Measurements from ENCODE around the gene SLC39A7. TPM values are rescaled to one million over a fixed set of nuclear protein-coding genes. Genes with fewer than 3 reads are reported as not detected.

Gene SLC39A7
- total RNA-seq, 1 donor from 2014 or later, result 53.2 TPM

DNA sequence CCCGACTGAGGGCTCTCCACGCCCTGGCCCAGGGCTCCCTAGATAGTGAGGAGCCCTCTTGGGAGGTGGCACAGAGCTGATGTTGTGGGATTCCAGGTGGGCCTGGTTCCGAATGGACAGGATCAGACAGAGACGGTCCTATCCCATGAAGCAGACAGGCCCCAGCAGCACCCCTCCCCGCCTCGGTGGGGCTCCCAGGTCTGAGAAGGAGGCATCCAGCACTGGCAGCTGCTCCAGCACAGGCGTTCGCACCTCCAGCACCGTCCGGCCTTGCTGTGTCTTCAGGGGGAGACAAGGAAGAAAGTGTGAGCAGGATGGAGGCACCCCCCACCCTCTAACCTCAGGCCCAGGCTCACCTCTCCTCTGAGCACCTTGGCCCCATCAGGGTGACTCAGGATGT is 37.1 kb upstream of the SLC39A7 start:
- Histone ChIP-seq H3K4me3 (ENCODE audit: low read length in 3 of 3) (no peak overlapping the region), H3K36me3 (ENCODE audit: control insufficient read depth in 3 of 3, insufficient read depth in 3 of 3, low read length in 3 of 3) (no peaks in the 10 kb centered on the region), H3K27ac (ENCODE audit: low read depth, low read length) (no peak overlapping the region), H3K27me3 (ENCODE audit: control insufficient read depth in 3 of 3, insufficient read depth in 3 of 3, low read length in 3 of 3) (no peaks in the 10 kb centered on the region), H3K9me3 (ENCODE audit: control insufficient read depth in 3 of 3, low read length in 3 of 3) (no peaks in the 10 kb centered on the region), H3K4me1 (ENCODE audit: control insufficient read depth in 3 of 3, insufficient read depth in 3 of 3, low read length in 3 of 3) (peaks cover 7 to 21% (median 20%) of the 10 kb centered on the region in 3 donors), H3K9ac (ENCODE audit: low read depth in 1 of 3, low read length in 3 of 3) (no peak overlapping the region)

- Histone ChIP-seq H3K4me3 (ENCODE audit: low read length in 3 of 3) (no peak overlapping the region), H3K9me3 (ENCODE audit: control insufficient read depth in 3 of 3, low read length in 3 of 3) (no peaks in the 10 kb centered on the region), H3K9ac (ENCODE audit: low read depth in 1 of 3, low read length in 3 of 3) (no peak overlapping the region), H3K27me3 (ENCODE audit: control insufficient read depth in 3 of 3, insufficient read depth in 3 of 3, low read length in 3 of 3) (no peaks in the 10 kb centered on the region), H3K4me1 (ENCODE audit: control insufficient read depth in 3 of 3, insufficient read depth in 3 of 3, low read length in 3 of 3) (peaks cover 7 to 21% (median 20%) of the 10 kb centered on the region in 3 donors), H3K27ac (ENCODE audit: low read depth, low read length) (no peak overlapping the region), H3K36me3 (ENCODE audit: control insufficient read depth in 3 of 3, insufficient read depth in 3 of 3, low read length in 3 of 3) (no peaks in the 10 kb centered on the region)
Observed at GRCh38 chr6:33164176-33164575, 36.5 kb upstream of the SLC39A7 start.

DNA sequence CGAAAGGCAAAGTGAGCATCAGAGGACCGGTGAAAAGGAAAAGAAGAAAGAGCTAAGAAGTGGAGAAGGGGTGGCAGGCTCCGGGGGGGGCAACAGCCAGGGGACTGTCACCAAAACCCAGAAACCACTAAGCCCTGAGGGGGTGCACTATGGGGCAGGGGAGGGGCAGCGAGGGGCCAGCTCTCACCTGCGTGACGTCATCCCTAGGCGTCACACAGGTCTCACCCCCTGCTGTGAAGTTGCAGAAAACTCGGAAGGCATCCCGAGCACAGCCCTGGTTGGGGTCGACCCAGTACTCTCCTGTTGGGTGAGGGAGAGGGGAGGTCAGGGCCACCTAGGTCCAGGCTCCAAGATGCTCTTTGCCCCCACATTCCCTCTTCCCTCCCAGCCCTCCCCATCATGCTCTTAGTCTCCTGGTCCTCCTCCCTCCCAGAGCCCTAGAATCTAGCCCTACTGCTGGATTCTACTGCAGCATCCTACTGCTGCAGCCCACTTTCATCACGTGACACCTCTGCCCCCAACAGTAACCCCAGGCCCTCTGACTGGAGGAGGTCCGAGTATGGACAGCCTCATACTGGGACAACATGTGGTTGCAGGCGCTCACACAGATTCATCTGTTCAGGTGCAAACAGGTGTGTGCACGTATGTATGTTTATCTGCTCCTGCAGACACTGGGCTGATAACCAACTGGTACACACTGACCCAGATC is 35.8 kb upstream of the SLC39A7 start:
- no peak overlapping the region for H3K27ac ChIP-seq (ENCODE audit: low read depth, low read length)
- no peak overlapping the region for H3K4me3 ChIP-seq (ENCODE audit: low read length in 3 of 3)
- H3K4me1 ChIP-seq (ENCODE audit: control insufficient read depth in 3 of 3, insufficient read depth in 3 of 3, low read length in 3 of 3), result peaks cover 7 to 21% (median 20%) of the 10 kb centered on the region in 3 donors
- H3K27me3 ChIP-seq (ENCODE audit: control insufficient read depth in 3 of 3, insufficient read depth in 3 of 3, low read length in 3 of 3), result no peaks in the 10 kb centered on the region
- H3K36me3 ChIP-seq (ENCODE audit: control insufficient read depth in 3 of 3, insufficient read depth in 3 of 3, low read length in 3 of 3), result no peaks in the 10 kb centered on the region
- no peak overlapping the region for H3K9ac ChIP-seq (ENCODE audit: low read depth in 1 of 3, low read length in 3 of 3)
- no peaks in the 10 kb centered on the region for H3K9me3 ChIP-seq (ENCODE audit: control insufficient read depth in 3 of 3, low read length in 3 of 3)

- no peak overlapping the region for H3K4me3 ChIP-seq (ENCODE audit: low read length in 3 of 3)
- H3K27ac ChIP-seq (ENCODE audit: low read depth, low read length), result no peak overlapping the region
- no peaks in the 10 kb centered on the region for H3K9me3 ChIP-seq (ENCODE audit: control insufficient read depth in 3 of 3, low read length in 3 of 3)
- H3K27me3 ChIP-seq (ENCODE audit: control insufficient read depth in 3 of 3, insufficient read depth in 3 of 3, low read length in 3 of 3), result no peaks in the 10 kb centered on the region
- no peaks in the 10 kb centered on the region for H3K36me3 ChIP-seq (ENCODE audit: control insufficient read depth in 3 of 3, insufficient read depth in 3 of 3, low read length in 3 of 3)
- H3K9ac ChIP-seq (ENCODE audit: low read depth in 1 of 3, low read length in 3 of 3), result no peak overlapping the region
- peaks cover 7 to 17% (median 16%) of the 10 kb centered on the region in 3 donors for H3K4me1 ChIP-seq (ENCODE audit: control insufficient read depth in 3 of 3, insufficient read depth in 3 of 3, low read length in 3 of 3)
Observed at GRCh38 chr6:33165581-33166258, 34.9 kb upstream of the SLC39A7 start.

GRCh38 chr6:33166363-33166762 is 34.3 kb upstream of the SLC39A7 start:
- H3K36me3 ChIP-seq (ENCODE audit: control insufficient read depth in 3 of 3, insufficient read depth in 3 of 3, low read length in 3 of 3), result no peaks in the 10 kb centered on the region
- H3K9ac ChIP-seq (ENCODE audit: low read depth in 1 of 3, low read length in 3 of 3), result no peak overlapping the region
- no peak overlapping the region for H3K4me3 ChIP-seq (ENCODE audit: low read length in 3 of 3)
- H3K27ac ChIP-seq (ENCODE audit: low read depth, low read length), result no peak overlapping the region
- H3K4me1 ChIP-seq (ENCODE audit: control insufficient read depth in 3 of 3, insufficient read depth in 3 of 3, low read length in 3 of 3), result peaks cover 5 to 11% (median 10%) of the 10 kb centered on the region in 3 donors
- H3K9me3 ChIP-seq (ENCODE audit: control insufficient read depth in 3 of 3, low read length in 3 of 3), result no peaks in the 10 kb centered on the region
- no peaks in the 10 kb centered on the region for H3K27me3 ChIP-seq (ENCODE audit: control insufficient read depth in 3 of 3, insufficient read depth in 3 of 3, low read length in 3 of 3)

DNA sequence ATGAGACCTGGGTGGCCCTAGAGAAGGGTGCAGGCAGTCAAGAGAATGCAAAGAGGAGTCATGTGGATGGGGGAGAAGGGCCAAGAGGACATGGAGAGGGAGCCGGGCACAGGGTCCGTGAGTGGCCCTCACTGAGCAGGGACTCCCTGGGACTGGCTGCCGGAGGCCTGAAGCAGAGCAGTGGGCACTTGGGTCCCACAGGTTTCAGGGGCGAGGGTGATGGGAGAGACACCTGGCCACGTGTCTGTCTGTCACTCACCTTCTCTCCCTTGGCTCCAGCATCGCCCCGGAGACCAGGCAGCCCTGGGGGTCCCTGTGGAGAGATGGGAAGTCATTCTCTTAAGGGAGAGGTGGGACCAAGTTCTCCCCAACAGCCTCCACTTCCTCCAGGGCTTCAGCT is 33.9 kb upstream of the SLC39A7 start:
- Histone ChIP-seq H3K9ac (ENCODE audit: low read depth in 1 of 3, low read length in 3 of 3) (no peak overlapping the region), H3K27me3 (ENCODE audit: control insufficient read depth in 3 of 3, insufficient read depth in 3 of 3, low read length in 3 of 3) (no peaks in the 10 kb centered on the region), H3K9me3 (ENCODE audit: control insufficient read depth in 3 of 3, low read length in 3 of 3) (no peaks in the 10 kb centered on the region), H3K27ac (ENCODE audit: low read depth, low read length) (no peak overlapping the region), H3K36me3 (ENCODE audit: control insufficient read depth in 3 of 3, insufficient read depth in 3 of 3, low read length in 3 of 3) (no peaks in the 10 kb centered on the region), H3K4me3 (ENCODE audit: low read length in 3 of 3) (no peak overlapping the region), H3K4me1 (ENCODE audit: control insufficient read depth in 3 of 3, insufficient read depth in 3 of 3, low read length in 3 of 3) (peaks cover 2 to 6% (median 6%) of the 10 kb centered on the region in 3 donors)

- H3K9ac ChIP-seq (ENCODE audit: low read depth in 1 of 3, low read length in 3 of 3), result no peak overlapping the region
- no peaks in the 10 kb centered on the region for H3K27me3 ChIP-seq (ENCODE audit: control insufficient read depth in 3 of 3, insufficient read depth in 3 of 3, low read length in 3 of 3)
- no peaks in the 10 kb centered on the region for H3K4me1 ChIP-seq (ENCODE audit: control insufficient read depth in 3 of 3, insufficient read depth in 3 of 3, low read length in 3 of 3)
- no peak overlapping the region for H3K4me3 ChIP-seq (ENCODE audit: low read length in 3 of 3)
- no peaks in the 10 kb centered on the region for H3K36me3 ChIP-seq (ENCODE audit: control insufficient read depth in 3 of 3, insufficient read depth in 3 of 3, low read length in 3 of 3)
- H3K27ac ChIP-seq (ENCODE audit: low read depth, low read length), result no peak overlapping the region
- no peaks in the 10 kb centered on the region for H3K9me3 ChIP-seq (ENCODE audit: control insufficient read depth in 3 of 3, low read length in 3 of 3)
Observed at GRCh38 chr6:33167374-33168283, 33.0 kb upstream of the SLC39A7 start.

GRCh38 chr6:33168284-33168601 is 32.4 kb upstream of the SLC39A7 start:
- Histone ChIP-seq H3K36me3 (ENCODE audit: control insufficient read depth in 3 of 3, insufficient read depth in 3 of 3, low read length in 3 of 3) (no peaks in the 10 kb centered on the region), H3K4me1 (ENCODE audit: control insufficient read depth in 3 of 3, insufficient read depth in 3 of 3, low read length in 3 of 3) (no peaks in the 10 kb centered on the region), H3K9ac (ENCODE audit: low read depth in 1 of 3, low read length in 3 of 3) (no peak overlapping the region)

GRCh38 chr6:33168639-33169038 is 32.0 kb upstream of the SLC39A7 start:
- H3K36me3 ChIP-seq (ENCODE audit: control insufficient read depth in 3 of 3, insufficient read depth in 3 of 3, low read length in 3 of 3), result no peaks in the 10 kb centered on the region
- no peaks in the 10 kb centered on the region for H3K27me3 ChIP-seq (ENCODE audit: control insufficient read depth in 3 of 3, insufficient read depth in 3 of 3, low read length in 3 of 3)
- H3K4me1 ChIP-seq (ENCODE audit: control insufficient read depth in 3 of 3, insufficient read depth in 3 of 3, low read length in 3 of 3), result no peaks in the 10 kb centered on the region
- no peak overlapping the region for H3K27ac ChIP-seq (ENCODE audit: low read depth, low read length)
- no peak overlapping the region for H3K4me3 ChIP-seq (ENCODE audit: low read length in 3 of 3)
- no peak overlapping the region for H3K9ac ChIP-seq (ENCODE audit: low read depth in 1 of 3, low read length in 3 of 3)
- H3K9me3 ChIP-seq (ENCODE audit: control insufficient read depth in 3 of 3, low read length in 3 of 3), result no peaks in the 10 kb centered on the region

More at GRCh38 chr6:33168284-33168601, 32.4 kb upstream of the SLC39A7 start:
- Histone ChIP-seq H3K9me3 (ENCODE audit: control insufficient read depth in 3 of 3, low read length in 3 of 3) (no peaks in the 10 kb centered on the region), H3K27ac (ENCODE audit: low read depth, low read length) (no peak overlapping the region), H3K4me3 (ENCODE audit: low read length in 3 of 3) (no peak overlapping the region), H3K27me3 (ENCODE audit: control insufficient read depth in 3 of 3, insufficient read depth in 3 of 3, low read length in 3 of 3) (no peaks in the 10 kb centered on the region)

All from skeletal muscle tissue (tissue), 4 donors.